HG03280 (cell line): Measurements from ENCODE around the gene BID.

Source experiments
- ATAC-seq: cut with Tn5 transposase; IDR thresholded peaks from one replicate; pipeline ENCODE4 v1.9.1; 2021; ENCODE audit warnings: mild to moderate bottlenecking, moderate library complexity; ENCODE audit not compliant: unreplicated experiment

BID gene

GRCh38 chr22:17774206-17774925 is at the start of gene BID:
TSS of gene BID (minus strand) at chr22:17774469. CDS start at chr22:17750116, 24,353 bp downstream.
- no peak for ATAC-seq

- ATAC-seq: no peak
Measured at GRCh38 chr22:17823964-17824363, 49.7 kb upstream of the BID start.

DNA sequence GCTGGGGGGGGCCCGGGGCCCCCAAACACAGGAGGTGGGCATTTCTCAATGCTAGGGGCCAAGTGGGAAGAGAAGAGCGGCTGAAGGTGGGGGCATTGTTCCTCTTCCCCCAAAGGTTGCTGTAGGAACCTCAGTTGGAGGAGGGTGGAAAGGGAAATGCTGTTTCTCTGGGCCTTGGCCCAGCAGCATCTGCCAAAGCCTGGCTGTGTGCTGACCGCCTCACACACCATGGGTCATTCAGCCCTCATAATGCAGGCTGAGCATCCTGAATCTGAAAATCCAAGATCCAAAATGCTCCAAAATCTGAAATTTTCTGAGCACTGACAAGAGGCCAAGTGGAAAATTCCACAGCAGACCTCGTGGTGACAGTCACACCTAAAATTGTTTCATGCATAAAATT is 49.0 kb upstream of the BID start:
- ATAC-seq: no peak

GRCh38 chr22:17822087-17822486 is 47.8 kb upstream of the BID start:
- ATAC-seq: no peak

DNA sequence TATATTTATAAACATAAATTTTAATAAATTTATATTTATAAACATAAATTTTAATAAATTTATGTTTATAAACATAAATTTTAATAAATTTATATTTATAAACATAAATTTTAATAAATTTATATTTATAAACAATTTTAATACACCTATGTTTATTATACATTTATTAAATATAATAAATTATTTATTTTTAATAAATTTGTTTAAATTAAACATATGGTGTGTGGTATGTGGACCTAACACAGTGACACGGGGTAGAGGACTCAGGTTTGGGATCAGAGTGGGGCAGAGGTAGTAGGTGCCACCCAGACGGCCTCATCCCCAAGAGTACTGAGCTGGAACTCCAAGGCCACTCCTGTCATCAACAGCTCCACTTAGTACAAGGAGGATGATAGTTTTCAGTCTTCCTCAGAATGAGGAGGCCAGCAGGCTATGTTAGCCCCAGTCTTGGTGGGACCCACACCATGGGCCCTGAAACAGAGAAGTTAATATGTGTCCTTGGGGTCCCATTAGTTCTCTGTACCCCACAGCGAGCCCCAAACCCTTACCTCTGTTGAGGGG is 46.7 kb upstream of the BID start:
- ATAC-seq: no peak

GRCh38 chr22:17818649-17819048 is 44.4 kb upstream of the BID start:
- no peak for ATAC-seq

GRCh38 chr22:17818180-17818579 is 43.9 kb upstream of the BID start:
- no peak for ATAC-seq

DNA sequence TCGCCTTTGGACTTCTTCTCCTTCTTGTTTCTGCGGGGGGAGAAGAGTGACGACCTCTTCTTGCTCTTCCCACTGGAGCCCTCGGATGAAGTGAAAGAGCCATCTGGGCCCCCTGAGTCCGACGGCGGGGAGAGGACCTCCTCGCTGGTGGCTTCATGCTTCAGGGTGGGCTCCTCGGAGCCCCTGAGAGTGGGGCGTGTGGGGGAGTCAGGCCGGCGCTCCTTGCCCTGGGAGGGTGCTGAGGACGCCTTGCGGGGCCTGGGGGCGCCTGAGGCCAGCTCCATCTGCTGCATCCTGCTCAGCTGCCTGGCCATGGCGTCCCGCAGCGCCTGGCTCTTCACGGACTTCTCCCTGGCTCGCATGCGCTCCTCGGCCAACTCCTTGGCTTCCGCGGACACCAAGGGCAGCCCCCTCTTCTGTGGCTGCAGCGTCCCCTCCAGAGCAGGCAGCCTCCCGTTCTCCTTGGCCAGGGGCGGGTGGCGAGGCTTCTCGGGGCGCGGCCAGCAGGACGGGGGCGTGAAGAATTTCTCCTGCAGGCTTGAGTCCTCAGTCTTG is 43.3 kb upstream of the BID start:
- ATAC-seq: no peak

DNA sequence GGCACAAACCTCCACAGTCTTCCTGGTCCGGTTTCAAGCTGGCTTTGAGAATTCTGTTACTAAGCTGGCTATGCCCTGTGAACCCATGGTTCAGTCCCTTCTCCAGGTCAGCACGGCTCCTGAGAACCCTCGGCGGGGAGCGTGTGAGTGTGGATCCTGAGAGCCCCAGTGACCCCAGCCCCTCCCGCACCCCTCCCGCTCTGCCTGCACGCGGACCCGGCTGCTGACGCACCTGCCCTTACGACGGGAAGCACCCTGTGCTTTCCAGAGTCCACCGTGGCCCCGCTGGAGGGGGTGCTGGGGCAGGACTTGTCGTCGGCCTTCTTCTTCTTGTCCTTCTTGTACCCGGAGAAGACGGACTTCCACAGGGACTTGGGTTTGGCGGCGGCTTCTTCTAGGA is 42.8 kb upstream of the BID start:
- no peak for ATAC-seq

DNA sequence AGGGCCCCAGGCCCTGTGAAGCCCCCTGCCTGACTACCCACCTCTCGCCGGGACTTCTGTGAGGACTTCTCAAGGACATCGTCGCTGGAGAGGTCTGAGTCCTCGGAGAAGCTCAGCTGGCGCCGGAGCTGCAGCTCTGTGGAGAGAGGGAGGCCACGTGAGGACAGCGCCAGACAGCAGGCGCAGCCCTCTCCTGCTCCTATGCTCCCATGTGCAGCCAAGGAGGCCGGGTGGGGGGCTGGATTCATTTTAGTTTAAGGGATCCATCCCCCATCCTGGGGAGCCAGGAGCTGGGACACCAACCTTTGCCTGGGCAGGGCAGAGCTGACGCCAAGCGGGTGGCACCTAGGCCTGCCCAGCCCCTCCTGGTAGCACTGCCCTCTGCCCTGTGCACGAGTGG is 42.4 kb upstream of the BID start:
- ATAC-seq: no peak

- no peak for ATAC-seq
Measured at GRCh38 chr22:17815703-17816254, 41.5 kb upstream of the BID start.

DNA sequence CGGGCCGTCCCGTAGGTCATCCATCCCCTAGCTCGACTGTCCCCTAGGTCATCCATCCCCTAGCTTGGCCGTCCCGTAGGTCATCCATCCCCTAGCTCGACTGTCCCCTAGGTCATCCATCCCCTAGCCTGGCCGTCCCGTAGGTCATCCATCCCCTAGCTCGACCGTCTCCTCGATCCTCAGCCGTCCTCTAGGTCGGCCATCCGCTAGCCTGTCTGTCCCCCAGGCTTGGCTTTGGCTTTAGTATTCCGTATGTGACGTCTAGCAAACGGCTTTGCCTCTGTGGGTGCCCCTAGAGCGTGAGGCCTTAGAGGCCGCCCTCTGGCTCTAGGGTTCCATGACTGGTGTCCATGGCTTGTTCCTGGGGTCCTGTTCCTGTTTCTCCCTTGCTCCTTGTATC is 40.6 kb upstream of the BID start:
- ATAC-seq: no peak

- ATAC-seq: no peak
Measured at GRCh38 chr22:17814084-17814483, 39.8 kb upstream of the BID start.

DNA sequence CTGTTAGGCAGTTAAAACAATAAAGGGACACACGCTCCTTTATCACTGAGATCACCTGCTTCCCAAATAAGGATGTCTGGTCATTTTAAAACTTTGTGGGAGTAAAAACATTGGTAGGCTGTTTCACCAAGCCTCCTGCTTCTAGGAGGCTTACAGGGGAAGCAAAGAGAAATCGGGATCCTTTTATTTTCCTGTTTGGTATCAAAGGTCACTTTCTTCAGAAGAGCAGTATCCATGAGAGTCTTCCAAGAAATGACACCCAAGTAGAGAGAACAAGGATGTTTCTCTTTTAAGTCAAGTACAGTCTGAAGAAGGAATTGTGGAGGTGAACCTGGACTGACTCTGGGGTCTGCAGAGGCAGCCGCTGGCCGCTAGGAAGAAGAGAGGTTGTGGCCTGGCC is 36.9 kb upstream of the BID start:
- no peak for ATAC-seq

DNA sequence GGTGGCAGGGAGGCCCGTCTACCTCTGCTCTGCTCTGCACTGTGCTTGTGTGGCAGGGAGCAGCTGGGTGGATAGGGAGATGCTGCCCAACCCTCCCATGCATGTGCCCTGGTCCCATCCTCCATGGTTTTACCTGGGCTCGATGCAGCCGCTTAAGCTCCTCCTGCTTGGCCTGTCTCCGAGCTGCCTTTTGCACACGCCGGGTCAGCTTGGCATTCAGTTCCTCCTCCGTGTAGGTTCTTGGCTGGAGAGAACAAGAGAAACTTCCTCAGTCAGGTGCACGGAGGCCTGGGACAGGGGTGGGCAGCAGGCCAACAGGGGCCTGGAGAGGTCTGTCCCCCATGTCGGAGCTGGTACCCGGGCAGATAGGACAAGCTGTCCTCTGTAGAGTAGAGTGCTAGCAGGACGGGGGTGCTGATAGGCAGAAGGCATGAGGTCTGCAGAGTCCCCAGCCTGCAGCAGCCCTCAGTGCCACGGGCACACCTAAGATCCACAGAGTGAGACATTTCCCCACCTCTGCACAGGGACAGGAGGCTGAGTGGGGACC is 36.4 kb upstream of the BID start:
- no peak for ATAC-seq

DNA sequence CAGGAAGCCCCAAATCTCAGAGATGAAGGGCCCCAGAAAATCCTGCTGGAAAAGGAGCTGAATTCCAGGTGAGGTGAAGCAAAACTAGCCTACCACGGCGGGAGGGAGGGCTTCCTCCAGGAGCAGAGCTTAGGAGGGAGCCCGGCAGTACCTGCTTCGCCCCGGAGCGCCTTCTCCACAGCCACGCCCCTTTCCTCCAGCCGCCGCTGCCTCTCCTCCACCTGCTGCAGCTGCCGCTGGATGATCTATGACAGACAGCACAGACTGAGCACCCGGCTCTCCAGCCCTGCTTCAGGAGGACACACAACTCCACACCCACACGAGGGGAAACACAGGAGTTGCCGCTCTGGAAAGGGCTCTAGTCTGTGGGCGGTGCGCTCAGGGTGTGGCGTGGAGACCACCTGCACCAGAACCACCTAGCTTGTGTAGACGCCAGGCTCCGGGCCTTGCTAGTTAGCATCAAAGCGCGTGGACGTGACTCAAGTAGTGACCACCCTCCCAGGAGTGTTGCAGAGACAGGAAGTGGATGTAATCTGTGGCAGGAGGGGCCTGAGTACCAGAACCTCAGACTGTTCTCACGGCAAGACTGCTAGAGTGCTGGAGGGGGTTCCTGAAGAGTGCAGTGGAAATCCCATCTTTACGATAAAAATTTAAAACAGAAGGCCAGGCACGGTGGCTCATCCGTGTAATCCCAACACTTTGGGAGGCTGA is 34.6 kb upstream of the BID start:
- no peak for ATAC-seq

DNA sequence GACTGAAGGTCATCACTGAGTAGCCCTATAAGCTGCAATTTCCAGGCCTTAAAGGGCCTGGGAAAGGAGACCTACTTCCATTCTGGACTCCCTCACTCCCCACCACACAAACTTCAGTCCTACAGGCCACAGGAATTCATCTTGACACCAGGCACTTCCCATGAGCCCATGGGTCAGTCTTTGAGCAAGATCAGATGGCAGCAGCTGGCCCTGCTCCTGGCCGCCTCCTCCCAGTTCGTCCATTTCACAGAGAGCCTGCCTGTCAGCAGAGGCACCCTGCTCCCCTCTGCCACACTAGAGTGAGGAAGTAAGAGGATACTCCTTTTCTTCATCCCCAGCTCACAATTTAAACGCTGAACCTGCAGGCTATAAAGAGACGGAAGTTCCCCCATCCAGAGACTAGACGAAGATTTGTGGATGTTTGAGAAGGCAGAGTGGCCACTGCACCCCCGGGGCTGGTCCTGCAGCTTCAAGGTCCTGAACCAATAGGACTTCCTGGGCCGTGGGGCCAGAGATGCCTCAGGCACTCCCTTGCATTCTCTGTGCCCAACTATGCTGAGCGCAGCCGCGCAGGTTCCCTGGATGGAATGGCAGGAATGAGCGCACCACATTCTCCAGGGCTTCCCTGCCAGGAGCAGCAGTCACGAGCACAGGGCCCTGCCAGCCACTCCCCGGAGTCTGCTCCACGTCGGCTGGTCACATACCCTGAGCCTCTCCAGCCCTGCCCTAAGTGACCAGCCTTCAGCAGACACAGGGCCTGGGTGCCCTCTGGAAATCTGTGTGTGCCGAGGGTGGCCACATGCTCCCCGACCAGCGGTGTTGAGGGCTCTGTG is 33.5 kb upstream of the BID start:
- no peak for ATAC-seq

DNA sequence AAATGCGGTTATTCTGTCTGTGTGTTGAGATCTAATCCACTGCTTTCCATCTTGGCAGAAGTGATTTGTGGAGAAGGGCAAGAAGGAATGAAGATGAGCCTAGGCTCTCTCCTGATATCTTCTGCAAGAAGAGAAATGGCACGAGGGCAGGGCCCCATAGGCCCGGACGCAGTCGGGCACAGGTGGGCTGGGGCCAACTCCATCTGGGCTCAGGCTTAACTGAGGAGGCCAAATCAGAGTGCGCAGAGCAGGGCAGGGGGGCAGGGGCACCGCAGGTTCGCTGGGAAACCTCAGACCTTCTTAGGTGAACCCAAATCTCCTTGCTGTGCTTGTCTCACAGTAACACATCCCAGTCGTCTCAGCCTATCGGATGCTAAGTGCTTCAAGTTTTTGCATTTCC is 32.8 kb upstream of the BID start:
- no peak for ATAC-seq

DNA sequence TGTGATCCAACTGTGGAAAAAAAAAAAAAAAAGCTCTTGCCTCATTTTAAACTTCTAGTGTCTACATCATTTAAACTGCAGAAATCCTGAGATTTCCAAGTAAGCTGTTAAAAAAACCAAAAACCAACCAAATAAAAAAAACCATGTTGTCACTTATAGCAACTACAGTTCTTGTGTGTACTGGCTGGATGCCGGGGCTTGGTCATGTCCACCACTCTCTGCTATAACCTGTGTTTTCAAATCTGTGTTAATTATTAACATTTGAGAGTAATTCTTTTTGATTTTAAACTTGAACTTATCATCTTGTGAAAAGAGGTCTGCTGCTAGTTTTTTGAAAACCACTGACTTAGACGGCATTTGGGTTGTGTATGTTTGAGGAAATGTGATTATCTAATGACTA is 32.2 kb upstream of the BID start:
- ATAC-seq: no peak

- ATAC-seq: no peak
Measured at GRCh38 chr22:17804331-17805080, 30.2 kb upstream of the BID start.
